Colonic mucosa (tissue), 4 donors: ENCODE data around the gene SCAMP5. TPM values are rescaled to one million over a fixed set of nuclear protein-coding genes. Genes with fewer than 3 reads are reported as not detected.

Source experiments
- DNase-seq: peaks from one replicate; pipeline ENCODE4 v3.0.0-alpha.2; 2020
- H3K27ac ChIP-seq: fragments of 200-600 bp; one replicate; pipeline ENCODE4 v1.8.0; 2021
- H3K27me3 ChIP-seq: fragments of 200-600 bp; one replicate; pipeline ENCODE4 v1.8.0; 2021
- H3K36me3 ChIP-seq: fragments of 200-600 bp; one replicate; pipeline ENCODE4 v1.8.0; 2021
- H3K4me1 ChIP-seq: fragments of 200-600 bp; one replicate; pipeline ENCODE4 v1.8.0; 2021; ENCODE audit warnings: mild to moderate bottlenecking
- H3K4me3 ChIP-seq: fragments of 200-600 bp; one replicate; pipeline ENCODE4 v1.8.0; 2021
- H3K9ac ChIP-seq, 2 donors: one replicate each; pipeline ENCODE4 v1.7.0; 2013; ENCODE audit warnings: control low read depth in 2 of 2, low read depth in 2 of 2, low read length in 2 of 2
- H3K9me3 ChIP-seq: fragments of 200-600 bp; one replicate; pipeline ENCODE4 v1.8.0; 2021
- intact Hi-C: fragments of 100-400 bp; cut with DNase I; formaldehyde crosslinking; loops from one replicate; pipeline ENCODE4 v1.14.1; 2022
- total RNA-seq, 2 donors: library from RNA; stranded (reverse); fragmentation: NEBNext Ultra II Directional in 1 of 2; extraction: Animal tissue kit (Norgen Biotek cat#: 25700) in 1 of 2; gene quantifications; one replicate each; pipeline ENCODE4 v1.2.1, GENCODE V29; 2021
- TF ChIP-seq, protein P1 (sequence below): fragments of 200-600 bp; IDR thresholded peaks from one replicate; pipeline ENCODE4 v1.8.0; 2022; ENCODE audit warnings: antibody characterized with exemption, mild to moderate bottlenecking
- donor health status: healthy.
- donor health status: DM: no; HTN: no; CAD: no.
- donor health status: DM: no; HTN: no; CAD: no.

Gene SCAMP5
- total RNA-seq, 2 donors from 2014 or later: 4.9 to 24.9 TPM

DNA sequence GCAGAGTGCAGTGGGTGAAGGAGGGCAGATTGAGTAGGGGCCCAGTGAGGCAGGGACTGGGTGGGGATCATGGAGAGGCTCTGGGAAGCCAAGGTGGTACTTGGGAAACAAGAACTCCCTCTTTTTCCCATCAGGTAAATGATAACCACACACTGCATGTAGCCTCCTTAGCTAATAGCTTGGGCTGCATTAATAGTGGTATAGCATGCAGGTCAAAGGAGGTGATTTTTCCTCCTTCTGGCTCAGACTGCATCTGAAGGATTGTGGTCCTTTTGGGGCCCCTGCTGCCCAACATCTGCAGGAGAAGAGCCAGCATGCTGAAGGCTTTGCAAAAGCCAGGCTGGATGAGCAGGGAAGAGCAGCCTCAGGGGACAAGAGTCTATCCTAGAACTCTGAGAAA lies 73.4 kb downstream of the SCAMP5 start:
- no peak overlapping the region for H3K27ac ChIP-seq
- H3K4me3 ChIP-seq: no peak overlapping the region
- TF ChIP-seq, protein P1, sequence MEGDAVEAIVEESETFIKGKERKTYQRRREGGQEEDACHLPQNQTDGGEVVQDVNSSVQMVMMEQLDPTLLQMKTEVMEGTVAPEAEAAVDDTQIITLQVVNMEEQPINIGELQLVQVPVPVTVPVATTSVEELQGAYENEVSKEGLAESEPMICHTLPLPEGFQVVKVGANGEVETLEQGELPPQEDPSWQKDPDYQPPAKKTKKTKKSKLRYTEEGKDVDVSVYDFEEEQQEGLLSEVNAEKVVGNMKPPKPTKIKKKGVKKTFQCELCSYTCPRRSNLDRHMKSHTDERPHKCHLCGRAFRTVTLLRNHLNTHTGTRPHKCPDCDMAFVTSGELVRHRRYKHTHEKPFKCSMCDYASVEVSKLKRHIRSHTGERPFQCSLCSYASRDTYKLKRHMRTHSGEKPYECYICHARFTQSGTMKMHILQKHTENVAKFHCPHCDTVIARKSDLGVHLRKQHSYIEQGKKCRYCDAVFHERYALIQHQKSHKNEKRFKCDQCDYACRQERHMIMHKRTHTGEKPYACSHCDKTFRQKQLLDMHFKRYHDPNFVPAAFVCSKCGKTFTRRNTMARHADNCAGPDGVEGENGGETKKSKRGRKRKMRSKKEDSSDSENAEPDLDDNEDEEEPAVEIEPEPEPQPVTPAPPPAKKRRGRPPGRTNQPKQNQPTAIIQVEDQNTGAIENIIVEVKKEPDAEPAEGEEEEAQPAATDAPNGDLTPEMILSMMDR: no peak
- no peaks in the 10 kb centered on the region for H3K4me1 ChIP-seq
- intact Hi-C loops: no loop called here
- no peak overlapping the region for H3K9ac ChIP-seq
- DNase-seq: no peak
- no peaks in the 10 kb centered on the region for H3K36me3 ChIP-seq
- H3K9me3 ChIP-seq: no peaks in the 10 kb centered on the region
- H3K27me3 ChIP-seq: no peaks in the 10 kb centered on the region

GRCh38 chr15:75069301-75069925 lies 74.0 kb downstream of the SCAMP5 start:
- Histone ChIP-seq H3K27ac (no peak overlapping the region), H3K27me3 (no peaks in the 10 kb centered on the region), H3K36me3 (no peaks in the 10 kb centered on the region), H3K9me3 (no peaks in the 10 kb centered on the region), H3K9ac (no peak overlapping the region), H3K4me3 (no peak overlapping the region), H3K4me1 (no peaks in the 10 kb centered on the region)
- TF ChIP-seq, protein P1: no peak
- intact Hi-C loops: no loop called here
- DNase-seq: no peak

DNA sequence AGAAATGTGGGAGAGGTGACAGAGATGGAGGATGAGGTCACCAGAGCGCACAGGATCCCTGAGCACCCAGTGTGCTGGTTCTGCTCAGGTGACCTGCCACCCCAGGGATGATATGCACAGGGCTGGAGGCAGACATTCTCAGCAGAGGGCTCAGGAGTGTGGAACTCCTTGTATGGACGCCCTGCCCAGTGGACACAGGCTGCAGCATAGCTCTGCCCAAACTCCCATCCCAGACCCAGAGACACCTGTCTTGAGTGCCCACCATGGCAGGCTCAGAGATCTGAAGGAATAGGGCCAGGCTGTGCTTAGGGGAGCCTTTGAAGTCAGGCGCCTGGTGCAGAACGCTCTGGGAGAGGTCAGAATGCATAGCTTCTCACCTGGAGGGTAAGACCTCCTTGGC lies 75.3 kb downstream of the SCAMP5 start:
- DNase-seq: no peak
- TF ChIP-seq, protein P1: no peak
- H3K4me3 ChIP-seq: no peak overlapping the region
- no peaks in the 10 kb centered on the region for H3K9me3 ChIP-seq
- no peak overlapping the region for H3K27ac ChIP-seq
- H3K4me1 ChIP-seq: no peaks in the 10 kb centered on the region
- no peaks in the 10 kb centered on the region for H3K27me3 ChIP-seq
- intact Hi-C loops: no loop called here
- no peaks in the 10 kb centered on the region for H3K36me3 ChIP-seq
- H3K9ac ChIP-seq: no peak overlapping the region

Other genes with a start within 250 kb of the SCAMP5 start
- not detected for gene CYP1A2, start 246.7 kb upstream of the SCAMP5 start, total RNA-seq
- 100 to 1,000 TPM in 1 of 2 donors, 10 to 100 TPM in 1; 64.3 to 126 TPM for gene CSK, start 213.5 kb upstream of the SCAMP5 start, total RNA-seq
- gene LMAN1L, start 182.7 kb upstream of the SCAMP5 start, total RNA-seq: not detected
- not detected for gene CPLX3, start 168.9 kb upstream of the SCAMP5 start, total RNA-seq
- gene ULK3, start 152.4 kb upstream of the SCAMP5 start, total RNA-seq: 10 to 100 TPM; 45.6 to 50.7 TPM
- gene SCAMP2, start 122.2 kb upstream of the SCAMP5 start, total RNA-seq: 100 to 1,000 TPM; 152 to 204 TPM
- gene MPI, start 105.5 kb upstream of the SCAMP5 start, total RNA-seq: 10 to 100 TPM; 50.7 to 68.0 TPM
- gene FAM219B, start 88.7 kb upstream of the SCAMP5 start, total RNA-seq: 10 to 100 TPM; 44.7 to 54.2 TPM
- 100 to 1,000 TPM; 563 to 623 TPM for gene COX5A, start 57.5 kb upstream of the SCAMP5 start, total RNA-seq
- gene RPP25, start 38.8 kb upstream of the SCAMP5 start, total RNA-seq: 10 to 100 TPM in 1 of 2 donors, 1 to 10 TPM in 1; 7.8 to 25.5 TPM
- gene PPCDC, start 28.0 kb downstream of the SCAMP5 start, total RNA-seq: 10 to 100 TPM; 10.1 to 23.1 TPM
- gene C15orf39, start 206.3 kb downstream of the SCAMP5 start, total RNA-seq: 10 to 100 TPM; 22.3 to 27.3 TPM